ENCODE results near the gene CEP112.

DNA sequence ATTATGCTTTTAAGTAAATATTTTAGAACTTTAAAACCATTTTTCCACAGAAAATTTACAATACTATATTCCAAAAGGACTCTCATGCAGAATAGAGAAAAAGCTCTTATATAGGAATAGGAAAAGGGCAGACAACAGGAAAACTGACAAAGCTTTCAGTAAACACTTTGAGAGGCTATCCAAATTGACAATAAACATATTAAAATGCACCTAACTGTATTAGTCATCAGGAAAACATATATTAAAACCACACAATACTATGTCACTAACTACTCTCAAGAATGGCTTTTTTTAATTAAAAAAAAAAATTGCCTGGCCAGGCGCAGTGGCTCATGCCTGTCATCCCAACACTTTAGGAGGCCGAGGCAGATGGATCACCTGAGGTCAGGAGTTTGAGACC lies 77.3 kb downstream of the CEP112 start:
- TF ChIP-seq GATA3 (IDR thresholded peaks at IDR 0.05; ENCODE audit: low read depth, low read length) = no peak
- no peak for TF ChIP-seq GATA2 (IDR thresholded peaks at IDR 0.05; ENCODE audit: low read depth, low read length)
